Embryonic facial prominence (tissue), 1 donor: Measurements from ENCODE around the gene FREY1.
A peak's percentile ranks its signal among the peaks of the same experiment; 100 is the strongest.
"Not testable (repeated sequence)": the region's sequence is repeated elsewhere in the genome, so short reads cannot be mapped to it uniquely, and the experiment has no call there.

ENCODE experiments used
- DNase-seq: peaks from one replicate; pipeline ENCODE4 v3.0.0-alpha.2; 2016; ENCODE audit errors: extremely low spot score

Gene FREY1

GRCh38 chr11:45915446-45915845, 8.4 kb upstream of the FREY1 start:
- DNase-seq = no peak

DNA sequence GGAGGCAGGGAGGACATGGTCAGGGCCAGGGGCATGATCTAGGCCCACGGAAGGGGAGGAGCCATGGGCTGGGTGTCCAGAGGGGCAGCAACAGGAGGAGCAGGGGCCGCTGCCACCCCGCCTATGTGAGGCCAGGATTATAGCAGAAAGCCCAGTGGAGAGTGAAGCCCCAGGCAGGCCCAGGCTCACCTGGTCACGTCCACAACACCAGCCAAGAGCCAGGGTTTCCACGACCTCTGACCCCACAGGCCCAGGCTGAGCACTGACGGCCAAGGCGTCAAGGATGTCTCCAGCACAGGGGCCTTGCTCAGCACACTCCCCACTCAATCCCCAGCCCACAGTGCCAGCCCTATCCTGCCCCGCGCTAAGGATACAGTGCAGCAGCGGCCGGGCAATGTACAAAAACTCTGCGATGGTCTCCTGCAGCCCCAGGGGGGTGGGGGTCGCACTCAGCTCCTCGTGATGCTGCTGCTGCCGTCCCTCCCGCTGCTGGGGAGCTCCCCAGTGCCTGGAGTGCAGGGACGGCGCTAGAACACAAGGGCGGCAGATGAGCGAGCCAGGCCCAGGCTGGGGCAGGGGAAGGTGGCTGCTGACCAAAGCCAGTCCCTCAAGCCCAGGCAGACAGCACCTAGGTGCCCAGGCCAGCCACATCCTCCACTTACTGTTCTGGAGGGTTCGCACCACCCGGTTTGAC, 7.0 kb upstream of the FREY1 start:
- DNase-seq = no peak

DNA sequence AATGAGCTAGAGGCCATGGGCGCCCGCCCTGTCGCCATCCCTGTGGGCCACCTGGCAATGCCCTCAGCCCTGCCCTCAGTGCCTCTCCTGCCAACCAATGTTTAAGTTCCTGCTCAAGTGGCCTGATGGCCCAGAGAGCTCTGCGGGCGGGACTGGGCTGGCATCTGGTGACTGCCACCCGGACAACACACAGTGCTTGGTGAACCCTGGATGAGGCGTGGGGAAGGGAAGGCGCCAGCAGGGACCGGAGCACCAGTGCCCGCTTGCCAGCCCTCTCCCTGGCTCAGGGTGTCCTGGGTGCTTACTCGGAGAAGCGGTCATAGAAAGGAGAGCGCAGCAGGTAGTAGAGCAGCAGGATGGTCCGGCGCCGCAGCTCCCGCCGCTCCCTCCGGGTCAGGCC, 6.4 kb upstream of the FREY1 start:
- no peak for DNase-seq

GRCh38 chr11:45910623-45911022, 3.6 kb upstream of the FREY1 start:
- DNase-seq = no peak

GRCh38 chr11:45909594-45910475, 2.8 kb upstream of the FREY1 start:
- no peak for DNase-seq

GRCh38 chr11:45907911-45908370, 870 bp upstream of the FREY1 start:
- no peak for DNase-seq

DNA sequence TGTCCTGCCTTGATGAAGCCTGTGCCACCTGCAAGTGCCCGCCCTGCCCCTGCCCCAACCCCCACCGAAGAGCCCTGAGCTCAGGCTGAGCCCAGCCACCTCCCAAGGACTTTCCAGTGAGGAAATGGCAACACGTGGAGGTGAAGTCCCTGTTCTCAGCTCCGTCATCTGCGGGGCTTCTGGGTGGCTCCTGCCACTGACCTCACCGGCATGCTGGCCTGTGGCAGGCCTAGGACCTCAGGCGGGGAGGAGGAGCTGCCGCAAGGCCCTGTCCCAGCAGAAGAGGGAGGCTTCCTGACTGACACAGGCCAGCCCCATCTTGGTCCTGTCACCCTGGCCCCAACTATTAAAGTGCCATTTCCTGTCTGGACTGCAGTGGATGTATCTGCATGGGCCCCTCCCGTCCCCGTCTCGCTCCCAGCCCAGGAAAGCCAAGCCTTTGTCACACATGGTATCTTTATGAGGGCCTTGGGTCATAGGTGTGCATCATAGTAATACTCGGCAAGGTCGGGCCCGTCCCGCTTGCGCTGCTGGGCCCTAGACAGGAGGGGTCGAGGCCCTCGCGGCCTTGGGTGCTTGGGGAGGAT, 882 bp downstream of the FREY1 start:
- DNase-seq = no peak

- not testable (repeated sequence) for DNase-seq
Observed at GRCh38 chr11:45905576-45905975, 1.5 kb downstream of the FREY1 start.

- DNase-seq = no peak
Observed at GRCh38 chr11:45905095-45905494, 2.0 kb downstream of the FREY1 start.

DNA sequence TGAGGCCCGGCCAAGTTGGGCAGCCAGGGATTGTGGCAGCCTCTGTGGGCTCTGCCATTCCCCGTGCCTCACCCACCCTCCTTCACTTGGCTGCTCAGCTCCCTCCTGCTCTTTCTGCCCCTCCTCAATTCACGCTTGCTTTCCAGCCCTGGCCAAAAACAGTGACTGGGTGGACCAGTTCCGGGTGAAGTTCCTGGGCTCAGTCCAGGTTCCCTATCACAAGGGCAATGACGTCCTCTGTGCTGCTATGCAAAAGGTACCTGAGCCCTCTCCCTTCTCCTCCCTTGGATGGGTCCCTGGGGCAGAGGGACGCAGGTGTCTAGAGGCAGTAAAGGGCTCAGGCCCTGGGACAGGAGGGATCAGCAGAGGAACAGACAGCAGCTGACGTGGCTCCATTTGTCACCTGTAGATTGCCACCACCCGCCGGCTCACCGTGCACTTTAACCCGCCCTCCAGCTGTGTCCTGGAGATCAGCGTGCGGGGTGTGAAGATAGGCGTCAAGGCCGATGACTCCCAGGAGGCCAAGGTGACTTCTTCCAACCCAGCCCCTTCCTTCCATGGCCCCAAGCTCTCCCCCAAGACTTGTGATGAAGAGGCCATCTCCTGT, 2.7 kb downstream of the FREY1 start:
- no peak for DNase-seq

GRCh38 chr11:45902452-45903380, 4.4 kb downstream of the FREY1 start:
- DNase-seq = no peak

- DNase-seq = no peak
Observed at GRCh38 chr11:45901626-45902025, 5.4 kb downstream of the FREY1 start.

DNA sequence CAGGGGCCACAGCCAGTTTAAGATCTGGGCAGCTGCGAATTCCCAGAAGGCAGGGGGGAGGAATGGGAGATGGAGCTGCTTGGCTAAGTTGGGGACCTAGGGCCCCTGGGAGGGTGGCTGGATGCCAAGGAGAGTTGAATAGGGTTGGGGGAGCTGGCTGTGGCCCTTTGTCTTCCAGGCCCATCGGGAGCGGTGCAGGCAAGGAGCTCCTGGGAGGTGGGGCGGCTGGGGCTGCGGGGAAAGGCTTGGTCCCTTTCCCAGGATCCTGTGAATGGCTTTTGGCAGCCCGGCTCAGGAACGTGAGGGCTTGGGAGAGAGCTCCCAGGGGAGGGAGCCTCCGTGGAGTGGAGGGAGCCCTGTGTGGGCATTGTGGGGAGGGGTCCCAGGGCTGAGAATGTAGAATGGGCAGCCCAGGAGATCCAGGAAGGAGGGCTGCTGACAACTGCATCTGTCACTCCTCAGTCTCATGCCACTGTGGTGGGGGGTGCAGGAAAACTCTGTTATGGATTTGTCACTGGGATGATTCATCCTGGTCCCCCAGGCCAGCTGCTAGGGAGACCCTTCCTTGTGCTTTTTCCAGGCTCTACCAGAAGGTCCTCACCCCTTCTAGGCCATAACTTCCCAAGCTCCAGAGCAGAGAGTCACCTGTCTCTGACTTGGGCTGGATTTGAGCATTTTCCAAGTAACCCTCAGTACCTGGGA, 6.0 kb downstream of the FREY1 start:
- no peak for DNase-seq

GRCh38 chr11:45900175-45900800, 6.8 kb downstream of the FREY1 start:
- DNase-seq = not testable (repeated sequence)

DNA sequence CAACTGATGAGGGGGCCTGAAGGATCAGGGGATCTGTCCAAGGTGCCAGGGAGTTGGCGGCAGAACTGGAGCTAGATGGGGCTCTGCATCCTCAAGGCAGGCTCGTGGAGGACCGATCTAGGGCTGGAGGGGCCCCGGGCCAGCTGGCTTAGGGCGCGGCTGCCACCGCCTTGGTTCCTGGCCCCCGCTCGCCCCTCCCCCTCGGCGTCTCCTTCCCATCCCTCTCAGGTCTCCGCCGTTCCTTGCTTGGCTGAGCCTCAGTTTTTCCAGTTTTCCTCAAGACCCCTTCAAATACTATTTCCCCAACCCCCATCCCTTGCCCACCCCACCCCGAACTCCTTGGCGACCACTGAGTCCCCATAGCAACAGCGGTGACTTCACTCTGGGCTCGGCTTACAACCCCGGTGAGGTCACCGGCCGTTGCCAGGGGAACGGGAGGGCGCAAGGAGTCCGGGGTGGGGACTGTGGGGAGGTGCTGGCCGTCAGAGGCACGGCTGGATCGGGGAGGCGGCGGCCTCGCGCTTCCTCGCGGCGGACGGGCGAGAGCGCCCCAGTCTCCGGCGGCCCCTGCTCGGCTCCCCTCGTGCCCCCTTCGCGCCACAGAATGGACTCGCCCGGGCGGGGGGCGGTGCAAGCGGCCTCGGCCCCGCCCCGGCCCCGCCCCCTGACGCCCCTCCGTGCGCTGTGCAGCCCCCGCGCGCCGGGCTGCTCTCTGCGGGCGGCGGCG, 7.5 kb downstream of the FREY1 start:
- peak; percentile 65 for DNase-seq

GRCh38 chr11:45899086-45899447, 8.0 kb downstream of the FREY1 start:
- no peak for DNase-seq

- no peak for DNase-seq
Observed at GRCh38 chr11:45897556-45897955, 9.5 kb downstream of the FREY1 start.

GRCh38 chr11:45896422-45896984, 10.6 kb downstream of the FREY1 start:
- DNase-seq = no peak
